Activated naive CD8-positive, alpha-beta T cell (primary cell): Measurements from ENCODE around the gene MAP3K14.

Experiments used
- H3K27ac Mint-ChIP-seq: one replicate; pipeline ENCODE4 v1.8.0; 2021; ENCODE audit warnings: mixed read lengths
- H3K27me3 Mint-ChIP-seq: one replicate; pipeline ENCODE4 v1.8.0; 2021; ENCODE audit warnings: mixed read lengths
- H3K36me3 Mint-ChIP-seq: one replicate; pipeline ENCODE4 v1.8.0; 2021; ENCODE audit warnings: mixed read lengths
- H3K4me1 Mint-ChIP-seq: one replicate; pipeline ENCODE4 v1.8.0; 2021; ENCODE audit warnings: low read depth, mixed read lengths
- H3K4me3 Mint-ChIP-seq: one replicate; pipeline ENCODE4 v1.8.0; 2021; ENCODE audit warnings: mild to moderate bottlenecking, mixed read lengths
- H3K9me3 Mint-ChIP-seq: one replicate; pipeline ENCODE4 v1.8.0; 2021; ENCODE audit warnings: low read depth, mixed read lengths

The MAP3K14 gene

GRCh38 chr17:45220079-45220478, 96.7 kb downstream of the MAP3K14 start:
- peak overlapping the region; percentile 86 for H3K27ac Mint-ChIP-seq
- H3K9me3 Mint-ChIP-seq, result no peaks in the 10 kb centered on the region
- peaks cover 45% of the 10 kb centered on the region for H3K4me1 Mint-ChIP-seq
- no peaks in the 10 kb centered on the region for H3K36me3 Mint-ChIP-seq
- peak overlapping the region; percentile 88 for H3K4me3 Mint-ChIP-seq
- H3K27me3 Mint-ChIP-seq, result no peaks in the 10 kb centered on the region

DNA sequence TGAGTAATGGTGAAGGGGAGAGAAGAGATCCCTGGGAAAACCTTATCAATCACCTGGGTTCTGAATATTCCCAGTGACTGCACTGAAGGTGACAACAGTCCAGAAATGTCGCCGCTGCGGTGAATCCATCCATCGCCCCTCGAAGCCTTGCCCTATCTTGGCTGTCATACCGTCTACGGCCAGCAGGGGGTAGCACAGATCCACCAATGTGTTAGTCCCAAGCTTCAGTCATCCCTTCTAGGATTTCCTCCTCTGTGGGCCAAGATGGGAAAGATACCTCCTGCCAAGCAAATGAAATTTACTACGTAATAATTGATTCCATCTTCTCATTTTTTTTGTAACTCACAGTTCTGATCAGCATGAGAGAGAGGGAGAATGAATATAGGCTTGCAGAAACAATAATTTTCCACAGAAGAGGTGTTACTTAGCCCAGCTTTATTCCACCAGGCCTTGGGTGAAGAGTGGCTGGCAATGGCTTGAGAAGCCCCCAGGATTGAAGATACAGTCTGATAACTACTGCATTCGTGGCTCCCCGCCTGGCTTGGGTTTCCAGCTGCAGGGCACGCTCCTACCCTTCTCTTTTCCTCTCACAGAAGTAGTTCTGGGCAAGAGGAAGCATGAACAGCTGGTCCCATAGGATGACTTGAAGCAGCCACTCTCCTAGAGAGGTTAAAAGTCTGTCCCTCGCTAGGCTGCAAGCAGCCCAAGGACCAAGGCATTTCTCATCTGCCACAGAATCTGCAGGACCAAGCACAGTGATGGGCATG, 97.7 kb downstream of the MAP3K14 start:
- Mint-ChIP-seq H3K9me3 (no peaks in the 10 kb centered on the region), H3K36me3 (no peaks in the 10 kb centered on the region), H3K4me3 (peak overlapping the region; percentile 88), H3K27ac (peak overlapping the region; percentile 86), H3K4me1 (peaks cover 37% of the 10 kb centered on the region), H3K27me3 (no peaks in the 10 kb centered on the region)
